Smooth muscle cell (in vitro differentiated cells): Measurements from ENCODE around the gene RIPPLY1. TPM values are rescaled to one million over a fixed set of nuclear protein-coding genes. Genes with fewer than 3 reads are reported as not detected.
A peak's percentile ranks its signal among the peaks of the same experiment; 100 is the strongest.
"Not testable (repeated sequence)": the region's sequence is repeated elsewhere in the genome, so short reads cannot be mapped to it uniquely, and the experiment has no call there.

Source experiments
- DNase-seq: peaks from one replicate; lab custom pipeline; 2025; ENCODE audit not compliant: unreplicated experiment; lab: John Stamatoyannopoulos, UW
- H2AFZ ChIP-seq: fragments of 200-600 bp; sonication (generic); 2 replicates; pipeline ENCODE4 v1.6.0; 2016; ENCODE audit warnings: antibody characterized with exemption, low read depth, mild to moderate bottlenecking
- H3F3A ChIP-seq: fragments of 200-600 bp; sonication (generic); 2 replicates; pipeline ENCODE4 v1.6.0; 2017; ENCODE audit warnings: antibody characterized with exemption, low read depth
- H3K27ac ChIP-seq: fragments of 200-600 bp; sonication (generic); 2 replicates; pipeline ENCODE4 v1.5.1; 2016; ENCODE audit warnings: low read depth, mild to moderate bottlenecking
- H3K27me3 ChIP-seq: fragments of 200-600 bp; sonication (generic); 2 replicates; pipeline ENCODE4 v1.6.1; 2016; ENCODE audit warnings: low read depth, mild to moderate bottlenecking
- H3K36me3 ChIP-seq: fragments of 200-600 bp; sonication (generic); 2 replicates; pipeline ENCODE4 v1.5.1; 2016; ENCODE audit warnings: low read depth
- H3K4me1 ChIP-seq: fragments of 200-600 bp; sonication (generic); 2 replicates; pipeline ENCODE4 v1.5.1; 2016; ENCODE audit warnings: low read depth
- H3K4me2 ChIP-seq: fragments of 200-600 bp; sonication (generic); 2 replicates; pipeline ENCODE4 v1.6.0; 2016; ENCODE audit warnings: mild to moderate bottlenecking
- H3K4me3 ChIP-seq: fragments of 200-600 bp; sonication (generic); 2 replicates; pipeline ENCODE4 v1.5.1; 2016; ENCODE audit warnings: mild to moderate bottlenecking
- H3K79me2 ChIP-seq: fragments of 200-600 bp; sonication (generic); 2 replicates; pipeline ENCODE4 v1.6.0; 2016; ENCODE audit warnings: low read depth, mild to moderate bottlenecking
- H3K9ac ChIP-seq: fragments of 200-600 bp; sonication (generic); 2 replicates; pipeline ENCODE4 v1.6.0; 2016; ENCODE audit warnings: low read depth
- H3K9me3 ChIP-seq: fragments of 200-600 bp; sonication (generic); replicated peaks from 2 replicates; pipeline ENCODE4 v1.5.1; 2016; ENCODE audit warnings: low read depth
- H4K20me1 ChIP-seq: fragments of 200-600 bp; sonication (generic); 2 replicates; pipeline ENCODE4 v1.6.0; 2016; ENCODE audit warnings: low read depth
- CTCF ChIP-seq: fragments of 200-600 bp; sonication (generic); IDR thresholded peaks from 2 replicates; pipeline ENCODE4 v1.5.1; 2017; ENCODE audit warnings: borderline replicate concordance, mild to moderate bottlenecking, antibody characterized with exemption; ENCODE audit not compliant: insufficient read depth, poor library complexity, severe bottlenecking
- WGBS: methylation state at CpG from one replicate; pipeline ENCODE4 v1.1.7; 2016; ENCODE audit warnings: low lambda C conversion rate; 5-methylcytosine and 5-hydroxymethylcytosine counted together
- polyA plus RNA-seq: library from polyadenylated mRNA; unstranded; fragments of >200 nt; fragmentation: Nextera tagmentation; extraction: Ambion mirVana; gene quantifications from 2 replicates; pipeline ENCODE4 v1.2.1, GENCODE V29; 2016
- total RNA-seq: library from RNA; depleted of rRNA; stranded (reverse); fragments of >200 nt; gene quantifications from 2 replicates; pipeline ENCODE4 v1.2.3, GENCODE V29; 2014

Gene RIPPLY1
- total and polyA plus RNA-seq, 2 experiments from 2014 or later: not detected

- no peak for DNase-seq
- no peaks in the 10 kb centered on the region for H3K9me3 ChIP-seq
- 53% methylated on average over 2 of the region's 2 CpGs for WGBS
- H3K4me1 ChIP-seq: no peaks in the 10 kb centered on the region
- H3K4me2 ChIP-seq: no peak overlapping the region
- no peaks in the 10 kb centered on the region for H3K36me3 ChIP-seq
- H3K27ac ChIP-seq: no peak overlapping the region
- H3K27me3 ChIP-seq: no peaks in the 10 kb centered on the region
- H3K9ac ChIP-seq: no peak overlapping the region
- TF ChIP-seq CTCF: peak; percentile 66
- H3K4me3 ChIP-seq: no peak overlapping the region
- H3K79me2 ChIP-seq: no peaks in the 10 kb centered on the region
- H2AFZ ChIP-seq: no peak overlapping the region
- H3F3A ChIP-seq: no peaks in the 10 kb centered on the region
- no peaks in the 10 kb centered on the region for H4K20me1 ChIP-seq
Measured at GRCh38 chrX:106874075-106874474, 29.1 kb downstream of the RIPPLY1 start.

GRCh38 chrX:106872796-106873195 lies 30.3 kb downstream of the RIPPLY1 start:
- not testable (repeated sequence) for H3K27me3 ChIP-seq, H3K27ac ChIP-seq, H3K36me3 ChIP-seq, H3K4me2 ChIP-seq, H3K4me1 ChIP-seq, H3F3A ChIP-seq, H3K9me3 ChIP-seq, H3K4me3 ChIP-seq, DNase-seq, H4K20me1 ChIP-seq, H3K9ac ChIP-seq, H2AFZ ChIP-seq, H3K79me2 ChIP-seq
- 89% methylated on average over 2 of the region's 2 CpGs for WGBS

GRCh38 chrX:106863697-106864096 lies 39.4 kb downstream of the RIPPLY1 start:
- Histone ChIP-seq H3K4me2 (no peak overlapping the region), H3K9me3 (no peaks in the 10 kb centered on the region), H3K9ac (no peak overlapping the region), H3K4me3 (no peak overlapping the region), H4K20me1 (no peaks in the 10 kb centered on the region), H3K79me2 (no peaks in the 10 kb centered on the region), H3K36me3 (no peaks in the 10 kb centered on the region), H3K27ac (no peak overlapping the region), H3F3A (no peaks in the 10 kb centered on the region), H3K4me1 (no peaks in the 10 kb centered on the region), H3K27me3 (no peaks in the 10 kb centered on the region), H2AFZ (no peak overlapping the region)
- no peak for DNase-seq
- no peak for TF ChIP-seq CTCF
- 78% methylated on average over 9 of the region's 9 CpGs for WGBS

- Histone ChIP-seq H3K4me2 (no peak overlapping the region), H3K4me1 (no peaks in the 10 kb centered on the region), H3K36me3 (no peaks in the 10 kb centered on the region), H3K79me2 (no peaks in the 10 kb centered on the region), H3K27ac (no peak overlapping the region), H4K20me1 (no peaks in the 10 kb centered on the region), H2AFZ (no peak overlapping the region), H3K27me3 (no peaks in the 10 kb centered on the region), H3K9ac (no peak overlapping the region), H3K4me3 (no peak overlapping the region), H3F3A (no peaks in the 10 kb centered on the region), H3K9me3 (no peaks in the 10 kb centered on the region)
- no peak for DNase-seq
- WGBS: 55% methylated on average over 13 of the region's 13 CpGs
- TF ChIP-seq CTCF: peak; percentile 15
Measured at GRCh38 chrX:106862972-106863688, 40.0 kb downstream of the RIPPLY1 start.

Other genes starting within 250 kb of the RIPPLY1 start
- 22.2 and 26.7 TPM in 2 replicates for gene RNF128, start 176.6 kb downstream of the RIPPLY1 start, total RNA-seq
- gene RNF128, start 176.6 kb downstream of the RIPPLY1 start, polyA plus RNA-seq: 13.2 and 13.6 TPM in 2 replicates
- gene TBC1D8B, start 100.7 kb downstream of the RIPPLY1 start, total RNA-seq: 15.1 and 21.8 TPM in 2 replicates
- gene TBC1D8B, start 100.7 kb downstream of the RIPPLY1 start, polyA plus RNA-seq: 6.1 and 9.2 TPM in 2 replicates
- gene CLDN2, start 17.1 kb upstream of the RIPPLY1 start, total RNA-seq: 0.04 TPM in 1 of 2 replicates, not detected in the other
- 0.07 TPM in 1 of 2 replicates, not detected in the other for gene CLDN2, start 17.1 kb upstream of the RIPPLY1 start, polyA plus RNA-seq
- 33.8 and 38.6 TPM in 2 replicates for gene MORC4, start 96.9 kb upstream of the RIPPLY1 start, total RNA-seq
- 22.9 and 27.1 TPM in 2 replicates for gene MORC4, start 96.9 kb upstream of the RIPPLY1 start, polyA plus RNA-seq
- 12.1 TPM in 2 replicates for gene RBM41, start 215.5 kb upstream of the RIPPLY1 start, total RNA-seq
- 6.5 and 13.8 TPM in 2 replicates for gene RBM41, start 215.5 kb upstream of the RIPPLY1 start, polyA plus RNA-seq